Naive thymus-derived CD8-positive, alpha-beta T cell (primary cell): ENCODE measurements around the gene ZC3H8. TPM values are rescaled to one million over a fixed set of nuclear protein-coding genes. Genes with fewer than 3 reads are reported as not detected.

Experiments
- ATAC-seq, 2 donors: fragments of 150-1000 bp; cut with Tn5 transposase in 1 of 2; sonication (Bioruptor Pico), chemical (Tn5 transposase) in 1 of 2; 1 replicate in 1 of 2; 2 replicates in 1 of 2; pipeline ENCODE4 v1.10.0; 2021; ENCODE audit warnings: mild to moderate bottlenecking in 2 of 2, moderate library complexity in 2 of 2
- POLR2A ChIA-PET: fragments of 350-600 bp; sonication (Branson Sonifier 250); formaldehyde crosslinking; loops from one replicate; lab custom pipeline; 2021; ENCODE audit warnings: antibody characterized with exemption; lab: Charles Lee
- DNase-seq, 10 donors: peaks; one replicate each; pipeline versions ENCODE4 v3.0.0 to v3.0.0-alpha.2; 2020 to 2022
- H3K27ac Mint-ChIP-seq, 10 donors: one replicate each; pipeline ENCODE4 v1.8.0; 2020 to 2022; ENCODE audit warnings: mild to moderate bottlenecking in 10 of 10, mixed read lengths in 10 of 10, moderate library complexity in 4 of 10, inconsistent platforms in 1 of 10
- H3K27me3 Mint-ChIP-seq, 5 donors: one replicate each; pipeline ENCODE4 v1.8.0; 2021 to 2022; ENCODE audit warnings: mixed read lengths in 5 of 5
- H3K36me3 Mint-ChIP-seq, 3 donors: one replicate each; pipeline ENCODE4 v1.8.0; 2020 to 2022; ENCODE audit warnings: mixed read lengths in 3 of 3, mild to moderate bottlenecking in 2 of 3, inconsistent platforms in 1 of 3
- H3K4me1 Mint-ChIP-seq, 4 donors: one replicate each; pipeline ENCODE4 v1.8.0; 2021 to 2022; ENCODE audit warnings: mixed read lengths in 4 of 4
- H3K4me3 Mint-ChIP-seq, 10 donors: one replicate each; pipeline ENCODE4 v1.8.0; 2020 to 2022; ENCODE audit warnings: mild to moderate bottlenecking in 10 of 10, mixed read lengths in 10 of 10, moderate library complexity in 6 of 10, inconsistent platforms in 1 of 10
- H3K9me3 Mint-ChIP-seq, 9 donors: one replicate each; pipeline ENCODE4 v1.8.0; 2020 to 2022; ENCODE audit warnings: mixed read lengths in 9 of 9, mild to moderate bottlenecking in 3 of 9, inconsistent platforms in 1 of 9, moderate library complexity in 1 of 9
- polyA plus RNA-seq, 3 donors: library from polyadenylated mRNA; unstranded; fragments of 300-500 nt; fragmentation: Illumina TruSeq; gene quantifications; one replicate each; pipeline ENCODE4 v1.2.3, GENCODE V29; 2021
- total RNA-seq, 8 experiments: library from RNA in 2 of 8; stranded (reverse) in 2 of 8; gene quantifications; one replicate each; pipeline ENCODE4 v1.2.3 and lab custom pipeline; 2021 to 2026

The ZC3H8 gene
- total and polyA plus RNA-seq, 5 experiments from 2014 or later: 10.6 to 29.4 (median 17.3) TPM

DNA sequence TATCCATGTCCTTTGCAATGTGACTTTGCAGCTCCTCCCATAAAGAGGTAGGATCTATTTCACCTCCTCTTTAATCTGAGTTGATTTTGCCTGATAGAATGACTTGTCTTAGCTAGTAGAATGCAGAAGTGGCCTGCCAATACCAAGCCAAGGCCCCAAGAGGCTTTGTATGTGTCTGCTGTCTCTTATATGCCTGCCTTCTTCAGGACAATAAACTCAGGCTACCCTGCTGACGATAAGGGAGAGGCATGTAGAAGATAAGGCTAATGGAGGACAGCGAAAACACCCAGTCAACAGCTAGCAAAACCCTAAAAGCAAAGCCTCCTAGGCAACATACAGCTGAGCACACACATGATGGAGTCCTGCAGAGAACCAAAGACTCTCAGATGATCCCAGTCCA lies 1.8 kb upstream of the ZC3H8 start:
- peaks cover 0 to 1% (median 0%) of the 10 kb centered on the region in 5 donors for H3K27me3 Mint-ChIP-seq
- H3K27ac Mint-ChIP-seq: no peak overlapping the region
- DNase-seq (no peak), ATAC-seq (no peak)
- peaks cover 15 to 30% (median 17%) of the 10 kb centered on the region in 4 donors for H3K4me1 Mint-ChIP-seq
- no peak overlapping the region for H3K4me3 Mint-ChIP-seq
- POLR2A ChIA-PET: interaction anchor here (0.6 to 2.6 kb wide), 3 partner anchors 93 to 327 kb away, joined by 3 to 9 read pairs (median 3); partner anchors contain the start of genes CHCHD5 and TMEM87B
- no peaks in the 10 kb centered on the region for H3K36me3 Mint-ChIP-seq
- H3K9me3 Mint-ChIP-seq: no peaks in the 10 kb centered on the region

DNA sequence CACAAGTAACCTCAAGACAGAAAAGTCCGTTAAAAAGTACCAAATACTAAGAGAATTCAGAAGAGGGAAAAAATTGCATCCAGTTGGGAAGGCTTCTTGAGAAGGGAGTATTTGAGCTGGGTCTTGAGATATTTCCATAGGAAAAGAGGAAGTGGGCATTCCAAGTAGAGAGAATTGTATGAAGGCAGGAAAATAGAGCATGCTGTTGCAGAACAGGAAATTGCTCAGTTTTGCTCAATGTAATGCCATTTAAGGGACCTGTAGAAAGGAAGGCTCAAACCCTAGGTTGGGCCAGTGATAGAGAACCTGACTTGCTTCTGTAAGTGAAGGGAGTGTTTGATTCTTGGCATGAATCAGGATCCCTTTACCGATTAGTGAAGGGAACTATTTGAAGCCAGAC lies 1.0 kb upstream of the ZC3H8 start:
- H3K4me3 Mint-ChIP-seq: peak overlapping the region in 5 of 10 donors; percentile 28 to 88 (median 55)
- no peak for ATAC-seq

DNA sequence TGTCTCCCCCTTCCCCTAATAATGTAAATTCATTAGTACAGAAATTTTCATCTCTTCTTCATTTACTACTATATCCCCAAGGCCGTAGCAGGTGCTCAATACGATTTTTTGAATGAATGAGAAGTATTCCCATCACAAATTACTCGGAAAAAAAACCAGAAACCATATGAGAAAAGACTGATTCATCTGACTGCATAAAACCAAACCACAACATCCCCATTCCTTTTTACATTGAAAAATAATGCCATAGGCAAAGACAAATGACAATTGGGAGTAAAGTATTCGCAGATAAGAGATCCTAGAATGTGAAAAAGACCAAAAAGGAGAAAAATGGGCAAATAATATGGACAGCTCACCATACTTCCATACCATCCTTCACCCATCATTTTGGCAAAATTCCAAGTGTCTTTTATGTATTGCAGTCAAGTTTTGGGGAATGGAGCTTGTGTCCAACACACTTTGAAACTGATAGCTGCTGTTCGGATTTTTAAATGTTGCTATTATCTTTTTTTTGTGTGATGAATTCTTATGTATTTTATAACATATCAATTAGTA lies 1.5 kb downstream of the ZC3H8 start:
- no peak for DNase-seq
- peaks cover 0 to 9% (median 7%) of the 10 kb centered on the region in 3 donors for H3K36me3 Mint-ChIP-seq
- no peaks in the 10 kb centered on the region for H3K9me3 Mint-ChIP-seq
- H3K4me1 Mint-ChIP-seq: peaks cover 7 to 21% (median 10%) of the 10 kb centered on the region in 4 donors
- H3K27me3 Mint-ChIP-seq: no peaks in the 10 kb centered on the region
- no peak for ATAC-seq
- POLR2A ChIA-PET: interaction anchor here (1.0 to 3.1 kb wide), 5 partner anchors 9 to 98 kb away, joined by 3 to 22 read pairs (median 9); partner anchors contain the start of gene ZC3H6
- H3K27ac Mint-ChIP-seq: peak overlapping the region in 5 of 10 donors; percentile 13 to 83 (median 60)
- peak overlapping the region in 8 of 10 donors; percentile 10 to 92 (median 84) for H3K4me3 Mint-ChIP-seq

More for the DNA sequence above, 1.0 kb upstream of the ZC3H8 start:
- no peak for DNase-seq
- Mint-ChIP-seq H3K36me3 (no peaks in the 10 kb centered on the region), H3K4me1 (peaks cover 15 to 30% (median 17%) of the 10 kb centered on the region in 4 donors), H3K9me3 (no peaks in the 10 kb centered on the region), H3K27ac (peak overlapping the region in 4 of 10 donors; percentile 9 to 57 (median 52)), H3K27me3 (peaks cover 0 to 1% (median 0%) of the 10 kb centered on the region in 5 donors)
- POLR2A ChIA-PET: interaction anchor here (0.6 to 3.1 kb wide), 5 partner anchors 16 to 328 kb away, joined by 3 to 22 read pairs (median 9); partner anchors contain the start of genes CHCHD5, TMEM87B and ZC3H6

DNA sequence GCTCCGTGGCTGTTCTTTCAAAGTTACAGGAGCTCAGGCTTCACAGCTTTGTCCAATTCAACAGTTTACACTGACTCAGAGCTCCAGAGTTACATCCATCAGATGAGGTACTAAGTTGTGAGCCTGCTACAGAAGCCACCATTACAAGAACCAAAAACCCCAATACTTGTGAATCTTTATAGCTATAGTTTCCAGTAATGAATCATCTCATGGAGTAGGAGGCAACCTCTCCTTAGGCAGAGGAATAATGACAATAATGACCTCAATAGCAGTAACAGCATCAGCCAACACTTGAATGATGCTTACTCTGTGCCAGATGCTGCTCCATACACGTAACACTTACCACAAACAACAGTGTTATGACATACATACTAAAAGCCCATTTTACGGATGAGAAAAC lies 3.6 kb downstream of the ZC3H8 start:
- DNase-seq: no peak
- no peak for ATAC-seq
- POLR2A ChIA-PET: interaction anchor here (1.2 kb wide), 1 partner anchor 12 kb away, joined by 4 read pairs; no protein-coding TSS in a partner anchor
- H3K36me3 Mint-ChIP-seq: peaks cover 3 to 28% (median 23%) of the 10 kb centered on the region in 3 donors
- H3K4me1 Mint-ChIP-seq: peaks cover 7 to 21% (median 13%) of the 10 kb centered on the region in 4 donors
- H3K27ac Mint-ChIP-seq: no peak overlapping the region
- H3K4me3 Mint-ChIP-seq: no peak overlapping the region
- no peaks in the 10 kb centered on the region for H3K27me3 Mint-ChIP-seq
- H3K9me3 Mint-ChIP-seq: no peaks in the 10 kb centered on the region

DNA sequence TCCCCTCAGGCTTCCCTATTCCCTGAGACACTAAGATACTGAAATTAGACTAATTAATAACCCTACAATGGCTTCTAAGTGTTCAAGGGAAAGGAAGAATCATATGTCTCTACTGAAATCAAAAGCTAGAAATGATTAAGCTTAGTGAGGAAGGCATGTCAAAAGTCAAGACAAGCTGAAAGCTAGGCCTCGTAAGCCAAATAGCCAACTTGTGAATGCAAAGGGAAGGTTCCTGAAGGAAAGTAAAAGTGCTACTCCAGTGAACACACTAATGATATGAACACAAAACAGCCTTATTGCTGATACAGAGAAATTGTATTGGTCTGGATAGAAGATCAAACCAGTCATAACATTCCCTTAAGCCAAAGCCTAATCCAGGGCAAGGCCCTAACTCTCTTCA lies 10.0 kb downstream of the ZC3H8 start:
- H3K36me3 Mint-ChIP-seq: peaks cover 6 to 63% (median 32%) of the 10 kb centered on the region in 3 donors
- POLR2A ChIA-PET: no interaction called here
- no peak for DNase-seq
- H3K27ac Mint-ChIP-seq: peak overlapping the region in 1 of 10 donors; percentile 25
- no peaks in the 10 kb centered on the region for H3K27me3 Mint-ChIP-seq
- H3K9me3 Mint-ChIP-seq: no peaks in the 10 kb centered on the region
- no peak for ATAC-seq
- H3K4me1 Mint-ChIP-seq: peaks cover 13 to 37% (median 30%) of the 10 kb centered on the region in 4 donors
- H3K4me3 Mint-ChIP-seq: no peak overlapping the region

DNA sequence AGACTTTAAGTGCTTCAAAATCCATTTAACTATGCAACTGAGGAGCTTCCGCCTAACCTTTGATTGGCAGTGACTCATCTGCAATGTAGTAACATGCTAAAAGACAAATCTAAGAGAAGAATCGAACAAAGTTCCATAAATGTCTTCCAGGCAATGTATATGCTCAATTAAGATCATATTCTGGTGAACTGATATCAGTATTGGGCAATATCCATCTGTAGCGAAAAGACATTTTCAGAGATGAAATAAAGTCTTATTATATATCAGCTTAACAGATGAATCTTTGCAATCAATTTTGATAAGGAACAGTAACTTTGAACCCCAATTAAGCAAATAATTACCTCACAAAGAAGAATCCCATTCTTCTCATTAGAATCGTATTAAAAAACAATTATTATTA lies 11.6 kb downstream of the ZC3H8 start:
- H3K36me3 Mint-ChIP-seq: peaks cover 6 to 55% (median 27%) of the 10 kb centered on the region in 3 donors
- H3K27ac Mint-ChIP-seq: peak overlapping the region in 5 of 10 donors; percentile 6 to 55 (median 46)
- H3K4me3 Mint-ChIP-seq: peak overlapping the region in 3 of 10 donors; percentile 11 to 22 (median 18)
- POLR2A ChIA-PET: interaction anchor here (0.6 to 0.8 kb wide), 2 partner anchors 17 to 30 kb away, joined by 3 read pairs; no protein-coding TSS in a partner anchor
- ATAC-seq: no peak
- H3K4me1 Mint-ChIP-seq: peaks cover 13 to 41% (median 31%) of the 10 kb centered on the region in 4 donors
- no peaks in the 10 kb centered on the region for H3K9me3 Mint-ChIP-seq
- DNase-seq: no peak
- H3K27me3 Mint-ChIP-seq: no peaks in the 10 kb centered on the region

DNA sequence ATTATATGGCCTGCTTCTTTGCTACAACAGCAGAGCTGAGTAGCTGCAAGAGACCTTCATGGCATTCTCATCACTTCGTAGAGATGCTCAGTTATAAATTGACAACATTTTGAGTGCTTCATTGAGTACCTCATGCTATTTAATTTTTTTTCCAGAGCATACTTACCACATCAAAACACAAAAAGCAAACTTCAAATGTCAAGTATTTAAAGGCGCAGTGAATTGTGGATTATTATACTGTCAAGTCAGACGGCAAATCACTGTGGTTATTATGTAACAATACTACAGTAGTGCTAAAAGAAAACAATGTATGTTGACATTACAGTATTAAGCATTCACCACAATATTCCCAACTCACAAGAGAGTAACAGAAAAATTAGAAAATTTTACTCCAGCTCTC lies 12.5 kb downstream of the ZC3H8 start:
- H3K4me1 Mint-ChIP-seq: peaks cover 11 to 45% (median 32%) of the 10 kb centered on the region in 4 donors
- H3K27me3 Mint-ChIP-seq: no peaks in the 10 kb centered on the region
- H3K4me3 Mint-ChIP-seq: peak overlapping the region in 5 of 10 donors; percentile 13 to 50 (median 22)
- no peaks in the 10 kb centered on the region for H3K9me3 Mint-ChIP-seq
- ATAC-seq (peak; percentile 46 to 65), DNase-seq (peak in 2 of 10 donors; percentile 18 to 19)
- peak overlapping the region in 5 of 10 donors; percentile 28 to 55 (median 35) for H3K27ac Mint-ChIP-seq
- POLR2A ChIA-PET: interaction anchor here (0.6 kb wide), 1 partner anchor 473 kb away, joined by 4 read pairs; no protein-coding TSS in a partner anchor
- peaks cover 6 to 51% (median 20%) of the 10 kb centered on the region in 3 donors for H3K36me3 Mint-ChIP-seq

DNA sequence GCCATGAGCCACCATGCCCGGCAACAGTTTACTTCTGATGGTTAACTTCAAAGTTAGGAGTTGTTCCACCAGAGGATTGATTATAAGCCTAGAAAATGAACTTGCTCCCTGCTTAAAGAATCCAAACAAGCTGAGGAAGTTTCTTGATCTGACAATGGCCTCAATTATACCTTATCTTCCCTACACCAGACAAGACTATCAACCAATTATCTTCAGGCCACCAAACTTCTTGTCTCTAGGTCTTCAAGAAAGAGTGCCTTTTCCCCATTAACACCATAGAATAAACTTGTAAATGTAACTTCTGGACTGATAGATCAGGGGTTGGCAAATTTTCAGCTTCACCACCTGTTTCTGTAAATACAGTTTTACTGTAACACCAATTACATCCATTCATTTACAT lies 15.0 kb downstream of the ZC3H8 start:
- H3K36me3 Mint-ChIP-seq: peaks cover 0 to 48% (median 13%) of the 10 kb centered on the region in 3 donors
- peak overlapping the region in 2 of 10 donors; percentile 15 to 37 for H3K27ac Mint-ChIP-seq
- no peaks in the 10 kb centered on the region for H3K27me3 Mint-ChIP-seq
- no peak for ATAC-seq
- no peak for DNase-seq
- no peak overlapping the region for H3K4me3 Mint-ChIP-seq
- H3K9me3 Mint-ChIP-seq: no peaks in the 10 kb centered on the region
- peaks cover 10 to 42% (median 28%) of the 10 kb centered on the region in 4 donors for H3K4me1 Mint-ChIP-seq
- POLR2A ChIA-PET: interaction anchor here (0.5 to 2.0 kb wide), 2 partner anchors 11 to 12 kb away, joined by 3 to 4 read pairs; no protein-coding TSS in a partner anchor

DNA sequence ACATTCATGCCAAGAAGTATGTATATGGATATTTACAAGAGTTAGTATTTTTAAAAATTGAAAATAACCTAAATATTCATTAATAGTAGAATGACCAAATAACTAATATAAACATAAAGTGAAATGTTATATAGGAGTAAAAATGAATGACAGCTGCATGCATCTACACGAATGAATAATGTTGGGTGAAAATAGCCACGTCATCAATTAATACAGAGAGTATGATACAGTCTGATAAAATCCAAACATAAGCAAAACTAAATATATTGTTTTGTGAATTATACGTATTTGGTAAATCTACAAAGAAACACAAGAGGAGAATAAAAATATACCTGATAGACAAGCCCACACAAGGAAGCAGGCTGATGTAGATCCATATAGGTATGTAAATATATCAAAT lies 24.5 kb downstream of the ZC3H8 start:
- peaks cover 11 to 56% (median 35%) of the 10 kb centered on the region in 3 donors for H3K36me3 Mint-ChIP-seq
- DNase-seq: no peak
- no peak for ATAC-seq
- no peaks in the 10 kb centered on the region for H3K27me3 Mint-ChIP-seq
- H3K27ac Mint-ChIP-seq: no peak overlapping the region
- POLR2A ChIA-PET: no interaction called here
- H3K4me1 Mint-ChIP-seq: peaks cover 0 to 1% (median 0%) of the 10 kb centered on the region in 4 donors
- H3K4me3 Mint-ChIP-seq: no peak overlapping the region
- no peaks in the 10 kb centered on the region for H3K9me3 Mint-ChIP-seq

DNA sequence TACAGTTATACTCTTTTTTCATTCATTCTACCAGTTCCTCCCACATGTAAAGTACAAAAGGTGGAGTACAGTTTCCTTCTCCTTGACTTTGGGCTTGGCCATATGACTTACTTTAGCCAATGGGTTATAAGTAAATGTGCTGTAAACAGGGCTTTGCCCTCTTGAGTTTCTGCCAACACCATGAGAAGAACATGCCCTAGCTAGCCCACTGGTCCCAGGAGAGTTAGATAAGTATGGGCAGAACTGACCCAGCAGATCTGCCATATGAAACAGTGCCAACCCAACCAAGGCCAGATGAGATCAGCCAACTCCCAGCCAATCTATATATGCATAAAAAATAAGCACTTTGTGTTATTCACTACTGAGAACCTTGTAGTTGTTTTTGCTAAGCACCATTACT lies 25.5 kb downstream of the ZC3H8 start:
- POLR2A ChIA-PET: no interaction called here
- peaks cover 0 to 1% (median 0%) of the 10 kb centered on the region in 4 donors for H3K4me1 Mint-ChIP-seq
- DNase-seq: no peak
- H3K36me3 Mint-ChIP-seq: peaks cover 11 to 58% (median 42%) of the 10 kb centered on the region in 3 donors
- H3K9me3 Mint-ChIP-seq: no peaks in the 10 kb centered on the region
- H3K4me3 Mint-ChIP-seq: no peak overlapping the region
- no peaks in the 10 kb centered on the region for H3K27me3 Mint-ChIP-seq
- no peak for ATAC-seq
- peak overlapping the region in 4 of 10 donors; percentile 7 to 28 (median 16) for H3K27ac Mint-ChIP-seq

DNA sequence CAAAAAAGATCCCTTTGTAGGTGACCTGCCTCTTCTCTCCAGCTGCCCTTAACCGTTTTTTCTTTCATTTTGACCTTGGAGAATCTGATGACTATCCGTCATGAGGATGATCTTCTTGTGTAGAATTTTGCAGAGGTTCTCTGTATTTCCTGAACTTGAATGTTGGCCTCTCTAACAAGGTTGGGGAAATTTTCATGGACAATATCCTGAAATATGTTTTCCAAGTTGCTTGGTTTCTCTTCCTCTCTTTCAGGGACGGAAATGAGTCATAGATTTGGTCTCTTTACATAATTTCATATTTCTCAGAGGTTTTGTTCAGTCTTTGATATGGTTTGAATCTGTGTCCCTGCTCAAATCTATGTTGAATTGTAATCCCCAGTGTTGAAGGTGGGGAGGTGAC lies 34.0 kb downstream of the ZC3H8 start:
- DNase-seq: no peak
- Mint-ChIP-seq H3K9me3 (peaks cover 0 to 22% (median 13%) of the 10 kb centered on the region in 9 donors), H3K27me3 (no peaks in the 10 kb centered on the region), H3K36me3 (peaks cover 24 to 41% (median 39%) of the 10 kb centered on the region in 3 donors), H3K27ac (no peak overlapping the region), H3K4me1 (peaks cover 0 to 2% (median 1%) of the 10 kb centered on the region in 4 donors), H3K4me3 (no peak overlapping the region)
- POLR2A ChIA-PET: no interaction called here
- no peak for ATAC-seq

DNA sequence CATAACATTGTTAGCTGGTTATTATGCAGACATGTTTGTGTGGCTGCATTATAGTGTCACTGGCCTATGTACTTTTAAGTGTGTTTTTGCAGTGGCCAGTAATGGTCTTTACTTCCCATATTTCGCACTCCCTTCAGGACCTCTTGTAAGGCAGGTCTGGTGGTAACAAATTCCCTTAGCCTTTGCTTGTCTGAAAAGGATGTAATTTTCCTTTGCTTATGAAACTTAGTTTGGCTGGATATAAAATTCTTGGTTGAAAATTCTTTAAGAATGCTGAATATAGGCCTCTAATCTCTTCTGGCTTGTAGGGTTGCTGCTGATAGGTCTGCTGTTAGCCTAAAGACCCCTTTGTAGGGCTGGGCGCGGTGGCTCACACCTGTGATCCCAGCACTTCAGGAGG lies 34.7 kb downstream of the ZC3H8 start:
- no peak overlapping the region for H3K4me3 Mint-ChIP-seq
- H3K27me3 Mint-ChIP-seq: no peaks in the 10 kb centered on the region
- H3K36me3 Mint-ChIP-seq: peaks cover 24 to 41% (median 40%) of the 10 kb centered on the region in 3 donors
- ATAC-seq: no peak
- peaks cover 0 to 2% (median 1%) of the 10 kb centered on the region in 4 donors for H3K4me1 Mint-ChIP-seq
- POLR2A ChIA-PET: no interaction called here
- H3K27ac Mint-ChIP-seq: peak overlapping the region in 1 of 10 donors; percentile 29
- peaks cover 0 to 22% (median 13%) of the 10 kb centered on the region in 9 donors for H3K9me3 Mint-ChIP-seq
- no peak for DNase-seq
